H9 (cell line): Measurements from ENCODE around the gene FAM174C. TPM values are rescaled to one million over a fixed set of nuclear protein-coding genes. Genes with fewer than 3 reads are reported as not detected.

ENCODE experiments used
- DNase-seq: peaks from one replicate; pipeline ENCODE4 v3.0.0-alpha.2; 2017
- H2AFZ ChIP-seq: one replicate; pipeline ENCODE4 v1.6.1; 2013; ENCODE audit warnings: mild to moderate bottlenecking, low read length, control low read depth, moderate library complexity
- H2AK5ac ChIP-seq: 2 replicates; pipeline ENCODE4 v1.6.1; 2013; ENCODE audit warnings: low read length, control low read depth, mixed read lengths; ENCODE audit not compliant: insufficient read length
- H2BK120ac ChIP-seq: one replicate; pipeline ENCODE4 v1.6.1; 2013; ENCODE audit warnings: low read depth, mild to moderate bottlenecking, low read length, control low read depth, inconsistent platforms; ENCODE audit not compliant: poor library complexity, severe bottlenecking
- H2BK12ac ChIP-seq: 2 replicates; pipeline ENCODE4 v1.6.1; 2013; ENCODE audit warnings: low read length, control low read depth, mixed read lengths, low read depth; ENCODE audit not compliant: insufficient read length
- H2BK15ac ChIP-seq: 2 replicates; pipeline ENCODE4 v1.6.1; 2013; ENCODE audit warnings: low read depth, low read length, control low read depth
- H2BK20ac ChIP-seq: one replicate; pipeline ENCODE4 v1.6.1; 2013; ENCODE audit warnings: low read depth, mild to moderate bottlenecking, low read length, control low read depth, inconsistent platforms; ENCODE audit not compliant: poor library complexity, severe bottlenecking
- H2BK5ac ChIP-seq: 2 replicates; pipeline ENCODE4 v1.6.1; 2013; ENCODE audit warnings: low read length, control low read depth, mixed read lengths; ENCODE audit not compliant: insufficient read length
- H3K14ac ChIP-seq: 2 replicates; pipeline ENCODE4 v1.6.1; 2013; ENCODE audit warnings: low read length, control low read depth; ENCODE audit not compliant: insufficient read depth
- H3K18ac ChIP-seq: 2 replicates; pipeline ENCODE4 v1.6.1; 2013; ENCODE audit warnings: low read depth, mild to moderate bottlenecking, mixed read lengths, low read length, control low read depth; ENCODE audit not compliant: insufficient read length
- H3K23ac ChIP-seq: 2 replicates; pipeline ENCODE4 v1.6.1; 2013; ENCODE audit warnings: low read length, control low read depth, mixed read lengths, low read depth; ENCODE audit not compliant: insufficient read length
- H3K23me2 ChIP-seq: 2 replicates; pipeline ENCODE4 v1.6.1; 2013; ENCODE audit warnings: low read depth, mild to moderate bottlenecking, mixed read lengths, low read length, control low read depth; ENCODE audit not compliant: insufficient read length, poor library complexity, severe bottlenecking
- H3K27ac ChIP-seq: 2 replicates; pipeline ENCODE4 v1.5.1; 2013; ENCODE audit warnings: low read length, control low read depth, mixed read lengths, low read depth; ENCODE audit not compliant: insufficient read length
- H3K27me3 ChIP-seq: 2 replicates; pipeline ENCODE4 v1.6.1; 2013; ENCODE audit warnings: low read length, control low read depth, inconsistent platforms; ENCODE audit not compliant: insufficient read depth
- H3K4ac ChIP-seq: 2 replicates; pipeline ENCODE4 v1.6.1; 2013; ENCODE audit warnings: low read depth, mild to moderate bottlenecking, control low read depth, inconsistent platforms, low read length, moderate library complexity
- H3K4me1 ChIP-seq: 2 replicates; pipeline ENCODE4 v1.6.1; 2013; ENCODE audit warnings: low read length, control low read depth, inconsistent platforms; ENCODE audit not compliant: insufficient read depth
- H3K4me2 ChIP-seq: 2 replicates; pipeline ENCODE4 v1.6.1; 2013; ENCODE audit warnings: low read length, control low read depth, mixed read lengths; ENCODE audit not compliant: insufficient read length, insufficient read depth
- H3K56ac ChIP-seq: 2 replicates; pipeline ENCODE4 v1.6.1; 2013; ENCODE audit warnings: low read depth, mild to moderate bottlenecking, mixed read lengths, low read length, control low read depth; ENCODE audit not compliant: insufficient read length
- H3K79me1 ChIP-seq: 2 replicates; pipeline ENCODE4 v1.6.1; 2013; ENCODE audit warnings: low read depth, mild to moderate bottlenecking, moderate library complexity, low read length, control low read depth, inconsistent platforms; ENCODE audit not compliant: insufficient read depth, poor library complexity, severe bottlenecking
- H3K79me2 ChIP-seq: 2 replicates; pipeline ENCODE4 v1.6.1; 2013; ENCODE audit warnings: low read length, control low read depth, inconsistent platforms; ENCODE audit not compliant: insufficient read depth
- H3K9ac ChIP-seq: 2 replicates; pipeline ENCODE4 v1.6.1; 2013; ENCODE audit warnings: low read length, control low read depth, mixed read lengths; ENCODE audit not compliant: insufficient read length; ENCODE audit errors: extremely low read depth
- H3K9me3 ChIP-seq: one replicate; pipeline ENCODE4 v1.6.1; 2013; ENCODE audit warnings: low read depth, low read length, inconsistent platforms; ENCODE audit not compliant: control insufficient read depth
- H3T11ph ChIP-seq: one replicate; pipeline ENCODE4 v1.6.1; 2013; ENCODE audit warnings: mild to moderate bottlenecking, low read length, control low read depth, inconsistent platforms
- H4K20me1 ChIP-seq: one replicate; pipeline ENCODE4 v1.6.1; 2013; ENCODE audit not compliant: control insufficient read depth, insufficient read length, insufficient read depth
- H4K5ac ChIP-seq: 2 replicates; pipeline ENCODE4 v1.6.1; 2013; ENCODE audit warnings: low read depth, mild to moderate bottlenecking, mixed read lengths, low read length, control low read depth; ENCODE audit not compliant: insufficient read length
- H4K8ac ChIP-seq: replicated peaks from 2 replicates; pipeline ENCODE4 v1.6.1; 2013; ENCODE audit warnings: low read length, control low read depth, mixed read lengths, low read depth; ENCODE audit not compliant: insufficient read length
- H4K91ac ChIP-seq: 2 replicates; pipeline ENCODE4 v1.6.1; 2013; ENCODE audit warnings: low read depth, mild to moderate bottlenecking, moderate library complexity, mixed read lengths, low read length, control low read depth; ENCODE audit not compliant: insufficient read length
- H3K27ac Mint-ChIP-seq, 3 experiments: 2 replicates in 2 of 3; 3 replicates in 1 of 3; pipeline ENCODE4 v1.8.0; 2020 to 2021; ENCODE audit warnings: mixed read lengths in 3 of 3, mild to moderate bottlenecking in 1 of 3, moderate library complexity in 1 of 3
- H3K27me3 Mint-ChIP-seq: 2 replicates; pipeline ENCODE4 v1.8.0; 2021; ENCODE audit warnings: low read depth, mild to moderate bottlenecking, moderate library complexity, mixed read lengths
- H3K36me3 Mint-ChIP-seq, 3 experiments: 2 replicates in 2 of 3; 3 replicates in 1 of 3; pipeline ENCODE4 v1.8.0; 2020 to 2021; ENCODE audit warnings: low read depth in 3 of 3, mixed read lengths in 3 of 3; ENCODE audit not compliant: insufficient read depth in 1 of 3
- H3K4me1 Mint-ChIP-seq, 2 experiments: 2 replicates each; pipeline ENCODE4 v1.8.0; 2020; ENCODE audit warnings: mixed read lengths in 2 of 2
- H3K4me3 Mint-ChIP-seq, 2 experiments: 2 replicates in 1 of 2; 3 replicates in 1 of 2; pipeline ENCODE4 v1.8.0; 2020 to 2021; ENCODE audit warnings: mild to moderate bottlenecking in 2 of 2, mixed read lengths in 2 of 2, moderate library complexity in 1 of 2
- H3K9me3 Mint-ChIP-seq, 2 experiments: 2 replicates in 1 of 2; 3 replicates in 1 of 2; pipeline ENCODE4 v1.8.0; 2020; ENCODE audit warnings: mild to moderate bottlenecking in 2 of 2, mixed read lengths in 2 of 2, moderate library complexity in 1 of 2
- CTCF ChIP-seq: fragments of 200-600 bp; sonication (generic); conservative IDR thresholded peaks from 3 replicates; pipeline ENCODE4 v1.8.0; 2021; ENCODE audit warnings: antibody characterized with exemption, mild to moderate bottlenecking
- WGBS: extraction: QIAGEN DNeasy Blood & Tissue Kit; methylation state at CpG from one replicate; pipeline ENCODE4 v1.1.7; 2013; ENCODE audit warnings: missing lambda C conversion rate, low lambda C conversion rate, mixed read lengths; ENCODE audit not compliant: insufficient read length; ENCODE audit errors: extremely low coverage; 5-methylcytosine and 5-hydroxymethylcytosine counted together
- total RNA-seq: library from RNA; stranded (reverse); gene quantifications from 2 replicates; pipeline ENCODE4 v1.2.1, GENCODE V29; 2021

Gene FAM174C
- total RNA-seq, 1 experiment from 2014 or later = 63.0 TPM

- no peak overlapping the region for H3K23ac ChIP-seq
- H3K27ac Mint-ChIP-seq = peak overlapping the region; percentile 95 to 99 (median 95)
- H3K9me3 Mint-ChIP-seq = no peaks in the 10 kb centered on the region
- H2BK120ac ChIP-seq = no peak overlapping the region
- H3K79me1 ChIP-seq = peaks cover 9% of the 10 kb centered on the region
- H4K20me1 ChIP-seq = no peaks in the 10 kb centered on the region
- no peak overlapping the region for H2BK12ac ChIP-seq
- peak overlapping the region; percentile 36 for H2BK5ac ChIP-seq
- peak overlapping the region; percentile 43 for H3K18ac ChIP-seq
- H3K79me2 ChIP-seq = peaks cover 4% of the 10 kb centered on the region; the same call in 1 of the 2 replicates
- H3K23me2 ChIP-seq = peaks cover 17% of the 10 kb centered on the region
- peak overlapping the region; percentile 94 for H3K14ac ChIP-seq
- no peak overlapping the region for H4K8ac ChIP-seq
- H3K4me3 Mint-ChIP-seq = peak overlapping the region; percentile 85 to 90
- no peak overlapping the region for H2AFZ ChIP-seq
- whole genome bisulfite sequencing = no CpG with 5 or more reads among the region's 64 CpGs
- no peak overlapping the region for H4K5ac ChIP-seq
- H3K56ac ChIP-seq = no peak overlapping the region
- H2AK5ac ChIP-seq = no peak overlapping the region
- DNase-seq = peak; percentile 79
- H3T11ph ChIP-seq = no peak overlapping the region
- H3K9me3 ChIP-seq = no peaks in the 10 kb centered on the region
- peak overlapping the region; percentile 10 for H3K27ac ChIP-seq
- peak overlapping the region; percentile 86 for H3K9ac ChIP-seq
- TF ChIP-seq CTCF = no peak
- no peak overlapping the region; the same call in 1 of the 2 replicates for H3K4ac ChIP-seq
- H3K36me3 Mint-ChIP-seq = peaks cover 36 to 54% (median 45%) of the 10 kb centered on the region in 3 experiments
- no peak overlapping the region for H4K91ac ChIP-seq
- H3K27me3 Mint-ChIP-seq = peaks cover 13% of the 10 kb centered on the region
- H3K27me3 ChIP-seq = no peaks in the 10 kb centered on the region
- peaks cover 58 to 66% of the 10 kb centered on the region in 2 experiments for H3K4me1 Mint-ChIP-seq
- H2BK15ac ChIP-seq = no peak overlapping the region; the same call in 1 of the 2 replicates
- peak overlapping the region; percentile 87 for H3K4me2 ChIP-seq
- no peak overlapping the region for H2BK20ac ChIP-seq
- peaks cover 4% of the 10 kb centered on the region; the same call in 1 of the 2 replicates for H3K4me1 ChIP-seq
These were observed 5.7 kb upstream of the FAM174C start for GRCh38 chr19:1269478-1270212.
